ENCODE data around the gene STRN3.
"Not testable (repeated sequence)": the region's sequence is repeated elsewhere in the genome, so short reads cannot be mapped to it uniquely, and the experiment has no call there.

The STRN3 gene

GRCh38 chr14:31024010-31024480, 2.1 kb downstream of the STRN3 start:
- Mint-ChIP-seq H3K36me3 (peaks cover 6% of the 10 kb centered on the region), H3K4me3 (peak overlapping the region; percentile 93), H3K4me1 (ENCODE audit: low read depth) (peaks cover 46% of the 10 kb centered on the region), H3K27ac (peak overlapping the region; percentile 68), H3K27me3 (no peaks in the 10 kb centered on the region), H3K9me3 (ENCODE audit: low read depth) (no peaks in the 10 kb centered on the region)

GRCh38 chr14:31022386-31022785, 3.8 kb downstream of the STRN3 start:
- H3K9me3 Mint-ChIP-seq (ENCODE audit: low read depth): no peaks in the 10 kb centered on the region

GRCh38 chr14:31021576-31021949, 4.6 kb downstream of the STRN3 start:
- Mint-ChIP-seq H3K36me3 (peaks cover 6% of the 10 kb centered on the region), H3K9me3 (ENCODE audit: low read depth) (no peaks in the 10 kb centered on the region), H3K27ac (no peak overlapping the region), H3K27me3 (no peaks in the 10 kb centered on the region), H3K4me3 (no peak overlapping the region), H3K4me1 (ENCODE audit: low read depth) (peaks cover 37% of the 10 kb centered on the region)

More at GRCh38 chr14:31022386-31022785, 3.8 kb downstream of the STRN3 start:
- Mint-ChIP-seq H3K4me1 (ENCODE audit: low read depth) (peaks cover 45% of the 10 kb centered on the region), H3K36me3 (peaks cover 6% of the 10 kb centered on the region), H3K27ac (no peak overlapping the region), H3K27me3 (no peaks in the 10 kb centered on the region), H3K4me3 (no peak overlapping the region)

GRCh38 chr14:31020834-31021575, 5.2 kb downstream of the STRN3 start:
- Mint-ChIP-seq H3K27me3 (no peaks in the 10 kb centered on the region), H3K4me3 (no peak overlapping the region), H3K4me1 (ENCODE audit: low read depth) (peaks cover 40% of the 10 kb centered on the region), H3K27ac (peak overlapping the region; percentile 6), H3K36me3 (peaks cover 6% of the 10 kb centered on the region), H3K9me3 (ENCODE audit: low read depth) (no peaks in the 10 kb centered on the region)

GRCh38 chr14:31018057-31018645, 8.0 kb downstream of the STRN3 start:
- no peaks in the 10 kb centered on the region for H3K9me3 Mint-ChIP-seq (ENCODE audit: low read depth)
- no peaks in the 10 kb centered on the region for H3K27me3 Mint-ChIP-seq
- H3K4me1 Mint-ChIP-seq (ENCODE audit: low read depth): peaks cover 30% of the 10 kb centered on the region
- H3K4me3 Mint-ChIP-seq: no peak overlapping the region
- H3K36me3 Mint-ChIP-seq: peaks cover 6% of the 10 kb centered on the region
- H3K27ac Mint-ChIP-seq: no peak overlapping the region

GRCh38 chr14:31013841-31014240, 12.3 kb downstream of the STRN3 start:
- H3K4me1 Mint-ChIP-seq (ENCODE audit: low read depth): peaks cover 25% of the 10 kb centered on the region
- H3K4me3 Mint-ChIP-seq: no peak overlapping the region
- H3K27me3 Mint-ChIP-seq: no peaks in the 10 kb centered on the region
- no peaks in the 10 kb centered on the region for H3K9me3 Mint-ChIP-seq (ENCODE audit: low read depth)
- H3K27ac Mint-ChIP-seq: no peak overlapping the region
- peaks cover 8% of the 10 kb centered on the region for H3K36me3 Mint-ChIP-seq

GRCh38 chr14:31010935-31011334, 15.2 kb downstream of the STRN3 start:
- Mint-ChIP-seq H3K4me3 (no peak overlapping the region), H3K36me3 (peaks cover 8% of the 10 kb centered on the region), H3K27ac (no peak overlapping the region), H3K4me1 (ENCODE audit: low read depth) (peaks cover 21% of the 10 kb centered on the region), H3K27me3 (no peaks in the 10 kb centered on the region), H3K9me3 (ENCODE audit: low read depth) (no peaks in the 10 kb centered on the region)

- H3K27ac Mint-ChIP-seq: no peak overlapping the region
- H3K27me3 Mint-ChIP-seq: no peaks in the 10 kb centered on the region
- no peaks in the 10 kb centered on the region for H3K9me3 Mint-ChIP-seq (ENCODE audit: low read depth)
- peaks cover 16% of the 10 kb centered on the region for H3K4me1 Mint-ChIP-seq (ENCODE audit: low read depth)
- H3K36me3 Mint-ChIP-seq: peaks cover 11% of the 10 kb centered on the region
- no peak overlapping the region for H3K4me3 Mint-ChIP-seq
Measured at GRCh38 chr14:31009836-31010574, 16.2 kb downstream of the STRN3 start.

GRCh38 chr14:31006703-31007102, 19.5 kb downstream of the STRN3 start:
- H3K36me3 Mint-ChIP-seq: peaks cover 6% of the 10 kb centered on the region
- H3K27ac Mint-ChIP-seq: peak overlapping the region; percentile 22

GRCh38 chr14:31004007-31004406, 22.2 kb downstream of the STRN3 start:
- H3K9me3 Mint-ChIP-seq (ENCODE audit: low read depth); H3K27ac Mint-ChIP-seq; H3K27me3 Mint-ChIP-seq; H3K4me3 Mint-ChIP-seq: not testable (repeated sequence)
- Mint-ChIP-seq H3K4me1 (ENCODE audit: low read depth) (peaks cover 21% of the 10 kb centered on the region), H3K36me3 (peaks cover 18% of the 10 kb centered on the region)

More at GRCh38 chr14:31006703-31007102, 19.5 kb downstream of the STRN3 start:
- H3K4me1 Mint-ChIP-seq (ENCODE audit: low read depth): peaks cover 11% of the 10 kb centered on the region
- H3K4me3 Mint-ChIP-seq: no peak overlapping the region
- H3K27me3 Mint-ChIP-seq: no peaks in the 10 kb centered on the region
- no peaks in the 10 kb centered on the region for H3K9me3 Mint-ChIP-seq (ENCODE audit: low read depth)

GRCh38 chr14:31003284-31003683, 22.9 kb downstream of the STRN3 start:
- Mint-ChIP-seq H3K27me3 (no peaks in the 10 kb centered on the region), H3K27ac (peak overlapping the region; percentile 72), H3K36me3 (peaks cover 23% of the 10 kb centered on the region), H3K4me3 (no peak overlapping the region), H3K4me1 (ENCODE audit: low read depth) (peaks cover 21% of the 10 kb centered on the region), H3K9me3 (ENCODE audit: low read depth) (no peaks in the 10 kb centered on the region)

- Mint-ChIP-seq H3K9me3 (ENCODE audit: low read depth) (no peaks in the 10 kb centered on the region), H3K27me3 (no peaks in the 10 kb centered on the region), H3K4me1 (ENCODE audit: low read depth) (peaks cover 23% of the 10 kb centered on the region), H3K27ac (peak overlapping the region; percentile 41), H3K4me3 (no peak overlapping the region), H3K36me3 (peaks cover 28% of the 10 kb centered on the region)
Measured at GRCh38 chr14:31001339-31001658, 24.9 kb downstream of the STRN3 start.

GRCh38 chr14:31000629-31001338, 25.4 kb downstream of the STRN3 start:
- Mint-ChIP-seq H3K27me3 (no peaks in the 10 kb centered on the region), H3K4me3 (no peak overlapping the region), H3K36me3 (peaks cover 28% of the 10 kb centered on the region), H3K9me3 (ENCODE audit: low read depth) (no peaks in the 10 kb centered on the region), H3K27ac (no peak overlapping the region), H3K4me1 (ENCODE audit: low read depth) (peaks cover 29% of the 10 kb centered on the region)

GRCh38 chr14:30999038-30999773, 27.0 kb downstream of the STRN3 start:
- H3K36me3 Mint-ChIP-seq: peaks cover 24% of the 10 kb centered on the region
- H3K27ac Mint-ChIP-seq: no peak overlapping the region

More at GRCh38 chr14:30999038-30999773, 27.0 kb downstream of the STRN3 start:
- Mint-ChIP-seq H3K9me3 (ENCODE audit: low read depth) (no peaks in the 10 kb centered on the region), H3K27me3 (no peaks in the 10 kb centered on the region), H3K4me1 (ENCODE audit: low read depth) (peaks cover 39% of the 10 kb centered on the region), H3K4me3 (no peak overlapping the region)
